K562 (cell line): Measurements from ENCODE around the gene MAPK4. TPM values are rescaled to one million over a fixed set of nuclear protein-coding genes. Genes with fewer than 3 reads are reported as not detected.

Experiments used
- ATAC-seq: fragments of 200-7000 bp; cut with Tn5 transposase; 3 replicates; pipeline ENCODE4 v1.9.1; 2020; ENCODE audit warnings: moderate library complexity
- BruUV-seq: library from RNA; stranded (reverse); fragments of 400-500 nt; replicated peaks from 2 replicates; lab custom pipeline; 2021; lab: Mats Ljungman, UMichigan
- CTCF ChIA-PET: fragments of 300-600 bp; formaldehyde crosslinking; extraction: SDS; loops from one replicate; lab custom pipeline; 2021; ENCODE audit warnings: low intra/inter-chr PET ratio; lab: Yijun Ruan, JAX
- POLR2A ChIA-PET: fragments of 300-600, 350-650 bp; sonication (Branson Sonifier 250); formaldehyde crosslinking; extraction: SDS; loops from one replicate; lab custom pipeline; 2021; ENCODE audit warnings: antibody characterized with exemption, inconsistent platforms; lab: Yijun Ruan, JAX
- DNase-seq, 4 experiments: peaks; one replicate each; pipeline versions ENCODE4 v3.0.0 to v3.0.0-alpha.2; 2011 to 2018; ENCODE audit warnings: low spot score in 3 of 4, mixed read lengths in 3 of 4; ENCODE audit errors: extremely low read depth in 1 of 4
- FAIRE-seq: peaks from 2 replicates; lab custom pipeline; 2011; peaks lifted over from hg19 to GRCh38; lab: Jason Lieb, UNC
- H2AFZ ChIP-seq: 2 replicates; pipeline ENCODE4 v1.6.0; 2011; ENCODE audit warnings: low read depth, low read length, control low read depth, inconsistent platforms
- H3K27ac ChIP-seq: fragments of 200-600 bp; 3 replicates; pipeline ENCODE4 v1.8.0; 2011; ENCODE audit warnings: low read depth, mild to moderate bottlenecking, control low read depth, inconsistent platforms, low read length, moderate library complexity, mixed read lengths; ENCODE audit errors: extremely low read depth
- H3K27me3 ChIP-seq, 2 experiments: fragments of 300-600 bp in 1 of 2; 2 replicates in 1 of 2; 3 replicates in 1 of 2; pipeline versions ENCODE4 v1.6.0 to v1.8.0; 2011; ENCODE audit warnings: inconsistent platforms in 2 of 2, low read length in 2 of 2, mild to moderate bottlenecking in 1 of 2, mixed read lengths in 1 of 2, moderate library complexity in 1 of 2; ENCODE audit not compliant: control insufficient read depth in 2 of 2, insufficient read depth in 2 of 2
- H3K36me3 ChIP-seq: fragments of 300-600 bp; 3 replicates; pipeline ENCODE4 v1.8.0; 2011; ENCODE audit warnings: mild to moderate bottlenecking, low read length, inconsistent platforms; ENCODE audit not compliant: control insufficient read depth, insufficient read depth
- H3K4me1 ChIP-seq, 2 experiments: fragments of 200-600 bp in 1 of 2; replicated peaks in 1 of 2; 2 replicates in 1 of 2; 3 replicates in 1 of 2; pipeline versions ENCODE4 v1.5.1 to v1.8.0; 2011; ENCODE audit warnings: inconsistent platforms in 2 of 2, low read length in 2 of 2, mild to moderate bottlenecking in 1 of 2, mixed read lengths in 1 of 2, moderate library complexity in 1 of 2; ENCODE audit not compliant: control insufficient read depth in 2 of 2, insufficient read depth in 2 of 2
- H3K4me2 ChIP-seq: 2 replicates; pipeline ENCODE4 v1.6.1; 2011; ENCODE audit warnings: low read length, control low read depth, inconsistent platforms, mixed read lengths; ENCODE audit not compliant: insufficient read depth
- H3K4me3 ChIP-seq: fragments of 200-600 bp; sonication (generic), shearing (Covaris generic); 2 replicates; pipeline ENCODE4 v1.5.1; 2016; ENCODE audit warnings: control low read depth, inconsistent platforms
- H3K79me2 ChIP-seq: fragments of 200-600 bp; 3 replicates; pipeline ENCODE4 v1.8.0; 2011; ENCODE audit warnings: low read length, inconsistent platforms; ENCODE audit not compliant: control insufficient read depth, insufficient read depth
- H3K9ac ChIP-seq, 2 experiments: 2 replicates each; pipeline versions ENCODE4 v1.6.0 to v1.6.1; 2011; ENCODE audit warnings: low read depth in 2 of 2, low read length in 2 of 2, control low read depth in 1 of 2, inconsistent platforms in 1 of 2, mild to moderate bottlenecking in 1 of 2, mixed read lengths in 1 of 2; ENCODE audit not compliant: insufficient read depth in 1 of 2
- H3K9me1 ChIP-seq: one replicate; pipeline ENCODE4 v1.6.0; 2011; ENCODE audit warnings: inconsistent platforms, mild to moderate bottlenecking, low read length, moderate library complexity; ENCODE audit not compliant: control insufficient read depth, insufficient read depth
- H3K9me3 ChIP-seq: replicated peaks from 2 replicates; pipeline ENCODE4 v1.5.1; 2011; ENCODE audit warnings: low read depth, low read length, inconsistent platforms; ENCODE audit not compliant: control insufficient read depth, insufficient read depth
- H4K20me1 ChIP-seq: replicated peaks from 2 replicates; pipeline ENCODE4 v1.6.1; 2011; ENCODE audit warnings: low read length, inconsistent platforms, mixed read lengths; ENCODE audit not compliant: control insufficient read depth, insufficient read depth
- ARNT ChIP-seq, 2 experiments: fragments of 450-650 bp; IDR thresholded peaks; 2 replicates each; pipeline ENCODE4 v1.6.1; 2016; ENCODE audit warnings: mild to moderate bottlenecking in 1 of 2
- BACH1 ChIP-seq: fragments of 200-800 bp; sonication (Bioruptor generic); IDR thresholded peaks from 2 replicates; pipeline ENCODE4 v1.6.1; 2016; ENCODE audit warnings: missing genetic modification characterization, missing compliant biosample characterization
- C11orf30 ChIP-seq: fragments of 450-650 bp; IDR thresholded peaks from 2 replicates; pipeline ENCODE4 v1.6.1; 2016; ENCODE audit warnings: low read depth, mild to moderate bottlenecking
- NFIX ChIP-seq: fragments of 250-450 bp; sonication (Bioruptor Pico); IDR thresholded peaks from 2 replicates; pipeline ENCODE4 v1.4.0; 2020; ENCODE audit warnings: low read depth, mild to moderate bottlenecking, moderate library complexity
- NFXL1 ChIP-seq: fragments of 450-650 bp; formaldehyde crosslinking; IDR thresholded peaks from 2 replicates; pipeline ENCODE4 v1.4.0; 2021; ENCODE audit warnings: mild to moderate bottlenecking
- PPARD ChIP-seq: fragments of 250-450 bp; sonication (Bioruptor Pico); IDR thresholded peaks from 2 replicates; pipeline ENCODE4 v1.8.0; 2022; ENCODE audit warnings: inconsistent platforms, mild to moderate bottlenecking, moderate library complexity
- YBX1 ChIP-seq: fragments of 450-650 bp; IDR thresholded peaks from 2 replicates; pipeline ENCODE4 v1.7.1; 2016; ENCODE audit warnings: mild to moderate bottlenecking
- ZEB2 ChIP-seq: fragments of 450-650 bp; IDR thresholded peaks from 2 replicates; pipeline ENCODE4 v1.6.1; 2016
- ZNF212 ChIP-seq: fragments of 450-650 bp; formaldehyde crosslinking; IDR thresholded peaks from 2 replicates; pipeline ENCODE4 v1.4.0; 2020; ENCODE audit warnings: mild to moderate bottlenecking
- ZNF224 ChIP-seq: sonication (generic); formaldehyde crosslinking; IDR thresholded peaks from 2 replicates; pipeline ENCODE4 v1.8.0; 2022; ENCODE audit warnings: mild to moderate bottlenecking, missing genetic modification reagents
- ZNF232 ChIP-seq: sonication (generic); formaldehyde crosslinking; IDR thresholded peaks from 2 replicates; pipeline ENCODE4 v1.8.0; 2022; ENCODE audit warnings: mild to moderate bottlenecking, missing genetic modification reagents
- ZNF347 ChIP-seq: fragments of 450-650 bp; formaldehyde crosslinking; IDR thresholded peaks from 2 replicates; pipeline ENCODE4 v1.4.0; 2020; ENCODE audit warnings: low read depth, mild to moderate bottlenecking, moderate library complexity
- ZNF766 ChIP-seq: fragments of 200-800 bp; sonication (Bioruptor generic); conservative IDR thresholded peaks from 2 replicates; pipeline ENCODE4 v1.6.1; 2016; ENCODE audit warnings: missing genetic modification characterization, missing compliant biosample characterization
- WGBS: fragments of 100-300 bp; shearing (Covaris generic); methylation state at CpG from one replicate; pipeline ENCODE4 v1.1.6; 2016; ENCODE audit warnings: low coverage, mixed read lengths; ENCODE audit not compliant: insufficient coverage; ENCODE audit errors: missing lambda C conversion rate; 5-methylcytosine and 5-hydroxymethylcytosine counted together
- in situ Hi-C: fragments of 300-500 bp; cut with MboI; formaldehyde crosslinking; loops from 4 replicates; pipeline ENCODE4 v1.15.0; 2018; ENCODE audit warnings: inconsistent platforms, mixed read lengths
- intact Hi-C: fragments of 100-400 bp; cut with micrococcal nuclease; formaldehyde crosslinking; loops from 2 replicates; pipeline ENCODE4 v1.14.2; 2022
- polyA plus RNA-seq, 8 experiments: library from polyadenylated mRNA; depleted of rRNA in 4 of 8; stranded (reverse) in 5 of 8; unstranded in 3 of 8; fragments of >200 nt; fragmentation: Nextera tagmentation in 2 of 8; fragmentation: Illumina TruSeq in 1 of 8; extraction: Ambion mirVana in 2 of 8; extraction: Trizol in 1 of 8; gene quantifications; 2 replicates each; pipeline versions ENCODE4 v1.2.1 to v1.2.3, GENCODE V29; 2011 to 2014; ENCODE audit warnings: inconsistent platforms in 1 of 8, missing spikeins in 1 of 8
- total RNA-seq, 7 experiments: library from RNA; depleted of rRNA in 6 of 7; stranded (reverse); fragments of >200 nt in 6 of 7; fragmentation: Illumina TruSeq in 2 of 7; extraction: Trizol in 2 of 7; gene quantifications; 2 replicates each; pipeline versions ENCODE4 v1.2.1 to v1.2.3, GENCODE V29; 2011 to 2021; ENCODE audit warnings: low replicate concordance in 1 of 7

Gene MAPK4
- total and polyA plus RNA-seq, 9 of the 15 experiments (the other 6 are each of a cell fraction or from before 2014, with no cell fraction given) = not detected

- H2AFZ ChIP-seq = no peak overlapping the region
- ChIA-PET CTCF (no interaction called here), POLR2A (no interaction called here)
- H3K4me2 ChIP-seq = no peak overlapping the region
- WGBS = 0% methylated on average over 2 of the region's 2 CpGs
- no peaks in the 10 kb centered on the region for H3K4me1 ChIP-seq
- H3K9ac ChIP-seq = no peak overlapping the region
- no peak overlapping the region for H3K27ac ChIP-seq
- intact Hi-C loops = no loop called here
- FAIRE-seq (no peak), ATAC-seq (no peak), DNase-seq (no peak)
- H3K36me3 ChIP-seq = no peaks in the 10 kb centered on the region
- H3K79me2 ChIP-seq = no peaks in the 10 kb centered on the region
- no peaks in the 10 kb centered on the region for H3K9me1 ChIP-seq
- no peak overlapping the region for H3K4me3 ChIP-seq
- no peaks in the 10 kb centered on the region for H4K20me1 ChIP-seq
- no peaks in the 10 kb centered on the region for H3K9me3 ChIP-seq
- no TSS peak for BruUV-seq
- TF ChIP-seq ZNF212 (CRISPR knock-in tag) (no peak), NFXL1 (CRISPR knock-in tag) (no peak), ZNF224 (CRISPR knock-in tag) (no peak), ZNF232 (CRISPR knock-in tag) (no peak), C11orf30 (no peak), ZEB2 (no peak), BACH1 (no peak), ARNT (IDR thresholded peaks at IDR 0.05) (no peak), ZNF766 (CRISPR knock-in tag) (no peak), NFIX (CRISPR knock-in tag) (no peak), PPARD (no peak), ZNF347 (CRISPR knock-in tag) (no peak), YBX1 (no peak)
- in situ Hi-C loops = no loop called here
- peaks cover 0 to 15% of the 10 kb centered on the region in 2 experiments; a peak in 2 of 5 replicates for H3K27me3 ChIP-seq
These were observed 94.3 kb downstream of the MAPK4 start for GRCh38 chr18:50654211-50654610.
